GM21526 (cell line): ENCODE measurements around the gene UBAC1.
A peak's percentile ranks its signal among the peaks of the same experiment; 100 is the strongest.
"Not testable (repeated sequence)": the region's sequence is repeated elsewhere in the genome, so short reads cannot be mapped to it uniquely, and the experiment has no call there.

Source experiments
- ATAC-seq: cut with Tn5 transposase; IDR thresholded peaks from one replicate; pipeline ENCODE4 v1.9.1; 2021; ENCODE audit warnings: moderate library complexity; ENCODE audit not compliant: unreplicated experiment, low FRiP score

UBAC1 gene

GRCh38 chr9:135960411-135961276 is 529 bp downstream of the UBAC1 start:
- peak; percentile 15 for ATAC-seq

- no peak for ATAC-seq
Measured at GRCh38 chr9:135959814-135960213, 1.4 kb downstream of the UBAC1 start.

- no peak for ATAC-seq
Measured at GRCh38 chr9:135958485-135958884, 2.7 kb downstream of the UBAC1 start.

- ATAC-seq = no peak
Measured at GRCh38 chr9:135957431-135957830, 3.7 kb downstream of the UBAC1 start.

- ATAC-seq = no peak
Measured at GRCh38 chr9:135956802-135957174, 4.4 kb downstream of the UBAC1 start.

GRCh38 chr9:135955934-135956801 is 5.0 kb downstream of the UBAC1 start:
- no peak for ATAC-seq

GRCh38 chr9:135952664-135953206 is 8.4 kb downstream of the UBAC1 start:
- ATAC-seq = no peak

- no peak for ATAC-seq
Measured at GRCh38 chr9:135951889-135952663, 9.1 kb downstream of the UBAC1 start.

- ATAC-seq = not testable (repeated sequence)
Measured at GRCh38 chr9:135951310-135951709, 9.9 kb downstream of the UBAC1 start.

GRCh38 chr9:135950841-135951240 is 10.3 kb downstream of the UBAC1 start:
- ATAC-seq = not testable (repeated sequence)

- no peak for ATAC-seq
Measured at GRCh38 chr9:135950135-135950682, 11.0 kb downstream of the UBAC1 start.

GRCh38 chr9:135949501-135950134 is 11.6 kb downstream of the UBAC1 start:
- no peak for ATAC-seq

GRCh38 chr9:135948968-135949367 is 12.2 kb downstream of the UBAC1 start:
- no peak for ATAC-seq

- no peak for ATAC-seq
Measured at GRCh38 chr9:135948446-135948845, 12.7 kb downstream of the UBAC1 start.

GRCh38 chr9:135947582-135947981 is 13.6 kb downstream of the UBAC1 start:
- no peak for ATAC-seq

GRCh38 chr9:135947105-135947504 is 14.1 kb downstream of the UBAC1 start:
- ATAC-seq = not testable (repeated sequence)

- no peak for ATAC-seq
Measured at GRCh38 chr9:135946392-135946994, 14.7 kb downstream of the UBAC1 start.

GRCh38 chr9:135945969-135946368 is 15.2 kb downstream of the UBAC1 start:
- ATAC-seq = no peak
